ENCODE results near the gene GLRX.
"Not testable (repeated sequence)": the region's sequence is repeated elsewhere in the genome, so short reads cannot be mapped to it uniquely, and the experiment has no call there.

Gene GLRX

GRCh38 chr5:95852567-95852966 is 30.0 kb upstream of the GLRX start:
- Histone ChIP-seq H3K9me3 (ENCODE audit: control insufficient read depth in 1 of 2, low read length in 2 of 2) (no peaks in the 10 kb centered on the region), H3K36me3 (ENCODE audit: control insufficient read depth in 1 of 2, insufficient read depth in 2 of 2, low read length in 2 of 2) (no peaks in the 10 kb centered on the region), H3K9ac (ENCODE audit: low read depth in 1 of 2, low read length in 2 of 2) (no peak overlapping the region), H3K27ac (ENCODE audit: low read depth, low read length) (no peak overlapping the region), H3K4me3 (ENCODE audit: low read depth in 1 of 2, low read length in 2 of 2) (no peak overlapping the region), H3K27me3 (ENCODE audit: control insufficient read depth in 1 of 2, insufficient read depth in 2 of 2, low read length in 2 of 2) (no peaks in the 10 kb centered on the region), H3K4me1 (ENCODE audit: control insufficient read depth in 1 of 2, insufficient read depth in 2 of 2, low read length in 2 of 2) (peaks cover 2 to 6% of the 10 kb centered on the region in 2 donors)

GRCh38 chr5:95851141-95851540 is 28.6 kb upstream of the GLRX start:
- H3K27ac ChIP-seq (ENCODE audit: low read depth, low read length); H3K4me1 ChIP-seq (ENCODE audit: control insufficient read depth in 1 of 2, insufficient read depth in 2 of 2, low read length in 2 of 2); H3K36me3 ChIP-seq (ENCODE audit: control insufficient read depth in 1 of 2, insufficient read depth in 2 of 2, low read length in 2 of 2); H3K9ac ChIP-seq (ENCODE audit: low read depth in 1 of 2, low read length in 2 of 2); H3K27me3 ChIP-seq (ENCODE audit: control insufficient read depth in 1 of 2, insufficient read depth in 2 of 2, low read length in 2 of 2); H3K9me3 ChIP-seq (ENCODE audit: control insufficient read depth in 1 of 2, low read length in 2 of 2); H3K4me3 ChIP-seq (ENCODE audit: low read depth in 1 of 2, low read length in 2 of 2): not testable (repeated sequence)

DNA sequence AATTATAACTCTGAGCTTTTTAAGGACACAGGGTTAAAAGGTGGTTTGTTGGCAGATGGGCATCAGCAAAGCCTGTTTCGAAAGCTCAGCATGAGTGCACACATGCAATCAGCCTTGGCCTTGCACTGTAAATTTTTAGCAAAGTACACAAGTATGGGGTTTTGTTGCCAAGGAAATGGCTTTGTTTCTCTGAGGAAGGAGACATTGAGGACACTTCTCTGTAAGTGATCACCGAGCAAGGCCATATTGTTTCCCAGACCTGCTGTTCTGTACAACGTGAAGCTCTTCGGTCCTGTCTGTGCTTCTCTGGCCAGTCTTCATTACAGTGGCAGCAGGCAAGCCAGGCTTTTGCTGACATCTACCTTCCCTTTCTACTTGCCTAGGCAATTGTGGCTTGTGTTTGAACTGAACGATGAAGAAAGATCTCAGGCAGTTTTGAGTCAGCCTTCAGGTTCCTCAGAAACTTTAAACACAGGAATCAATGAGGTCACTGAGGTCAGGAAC is 27.9 kb upstream of the GLRX start:
- no peaks in the 10 kb centered on the region for H3K36me3 ChIP-seq (ENCODE audit: control insufficient read depth in 1 of 2, insufficient read depth in 2 of 2, low read length in 2 of 2)
- peak overlapping the region; percentile 5 for H3K27ac ChIP-seq (ENCODE audit: low read depth, low read length)
- H3K27me3 ChIP-seq (ENCODE audit: control insufficient read depth in 1 of 2, insufficient read depth in 2 of 2, low read length in 2 of 2) = no peaks in the 10 kb centered on the region
- no peaks in the 10 kb centered on the region for H3K9me3 ChIP-seq (ENCODE audit: control insufficient read depth in 1 of 2, low read length in 2 of 2)
- H3K9ac ChIP-seq (ENCODE audit: low read depth in 1 of 2, low read length in 2 of 2) = no peak overlapping the region
- H3K4me1 ChIP-seq (ENCODE audit: control insufficient read depth in 1 of 2, insufficient read depth in 2 of 2, low read length in 2 of 2) = no peaks in the 10 kb centered on the region
- H3K4me3 ChIP-seq (ENCODE audit: low read depth in 1 of 2, low read length in 2 of 2) = no peak overlapping the region

- Histone ChIP-seq H3K4me1 (ENCODE audit: control insufficient read depth in 1 of 2, insufficient read depth in 2 of 2, low read length in 2 of 2) (peaks cover 0 to 4% of the 10 kb centered on the region in 2 donors), H3K36me3 (ENCODE audit: control insufficient read depth in 1 of 2, insufficient read depth in 2 of 2, low read length in 2 of 2) (no peaks in the 10 kb centered on the region), H3K9ac (ENCODE audit: low read depth in 1 of 2, low read length in 2 of 2) (no peak overlapping the region), H3K9me3 (ENCODE audit: control insufficient read depth in 1 of 2, low read length in 2 of 2) (no peaks in the 10 kb centered on the region), H3K27ac (ENCODE audit: low read depth, low read length) (no peak overlapping the region), H3K27me3 (ENCODE audit: control insufficient read depth in 1 of 2, insufficient read depth in 2 of 2, low read length in 2 of 2) (no peaks in the 10 kb centered on the region), H3K4me3 (ENCODE audit: low read depth in 1 of 2, low read length in 2 of 2) (no peak overlapping the region)
Measured at GRCh38 chr5:95848701-95849100, 26.2 kb upstream of the GLRX start.

DNA sequence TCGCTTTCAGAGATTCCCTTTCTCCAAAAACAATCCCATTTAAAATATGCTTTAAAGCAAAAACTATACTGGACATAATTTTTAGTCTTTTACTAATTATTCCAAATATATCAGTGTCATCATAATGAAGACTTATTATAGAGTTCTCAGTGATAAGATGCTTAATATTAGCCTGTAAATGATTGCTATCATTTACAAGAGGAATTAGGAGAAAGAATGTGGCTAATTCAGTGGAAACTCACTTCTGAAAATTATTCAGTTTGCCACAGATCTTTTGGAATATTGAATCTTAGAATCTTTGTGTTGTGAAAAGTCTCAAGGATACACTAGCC is 24.7 kb upstream of the GLRX start:
- H3K36me3 ChIP-seq (ENCODE audit: control insufficient read depth in 1 of 2, insufficient read depth in 2 of 2, low read length in 2 of 2) = no peaks in the 10 kb centered on the region
- no peaks in the 10 kb centered on the region for H3K27me3 ChIP-seq (ENCODE audit: control insufficient read depth in 1 of 2, insufficient read depth in 2 of 2, low read length in 2 of 2)
- peak overlapping the region in 1 of 2 donors; percentile 29 for H3K9ac ChIP-seq (ENCODE audit: low read depth in 1 of 2, low read length in 2 of 2)
- H3K9me3 ChIP-seq (ENCODE audit: control insufficient read depth in 1 of 2, low read length in 2 of 2) = no peaks in the 10 kb centered on the region
- H3K4me3 ChIP-seq (ENCODE audit: low read depth in 1 of 2, low read length in 2 of 2) = no peak overlapping the region
- H3K27ac ChIP-seq (ENCODE audit: low read depth, low read length) = no peak overlapping the region
- peaks cover 8 to 10% of the 10 kb centered on the region in 2 donors for H3K4me1 ChIP-seq (ENCODE audit: control insufficient read depth in 1 of 2, insufficient read depth in 2 of 2, low read length in 2 of 2)

DNA sequence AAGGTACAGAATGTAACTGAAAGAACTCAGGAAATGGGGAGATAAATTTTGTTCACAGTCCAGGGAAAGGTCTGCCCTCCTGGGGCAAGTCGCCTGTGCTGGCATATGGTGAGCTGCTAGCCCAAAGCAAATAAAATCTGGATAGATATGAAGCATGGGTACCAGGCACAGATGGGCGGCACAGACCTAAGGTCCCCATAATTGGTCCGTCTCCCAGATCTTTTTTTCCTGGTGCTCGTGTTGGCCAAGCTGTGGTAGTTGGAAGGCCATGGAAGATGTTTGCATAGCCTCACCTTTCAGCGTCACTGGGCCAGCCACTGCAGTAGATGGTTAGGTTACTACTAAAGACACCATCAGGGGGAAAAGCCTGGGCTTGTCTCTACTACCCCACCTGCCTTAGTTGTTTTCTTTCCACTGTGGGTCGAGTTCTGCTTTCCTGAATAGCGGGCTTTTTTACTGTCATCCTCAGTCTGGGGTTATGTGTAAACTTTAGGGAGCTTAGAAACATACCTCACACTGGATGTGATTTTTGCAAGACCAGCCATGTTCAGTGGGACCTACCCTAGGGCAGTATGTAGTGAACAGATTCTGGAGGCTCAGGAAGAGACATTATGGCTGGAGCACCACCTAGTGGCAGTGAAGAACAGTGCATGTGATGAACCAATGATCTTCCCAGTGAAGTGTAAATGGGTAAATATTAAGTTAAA is 24.2 kb upstream of the GLRX start:
- H3K9ac ChIP-seq (ENCODE audit: low read depth in 1 of 2, low read length in 2 of 2) = peak overlapping the region in 1 of 2 donors; percentile 29
- H3K4me1 ChIP-seq (ENCODE audit: control insufficient read depth in 1 of 2, insufficient read depth in 2 of 2, low read length in 2 of 2) = peaks cover 8 to 10% of the 10 kb centered on the region in 2 donors
- H3K27ac ChIP-seq (ENCODE audit: low read depth, low read length) = no peak overlapping the region
- H3K9me3 ChIP-seq (ENCODE audit: control insufficient read depth in 1 of 2, low read length in 2 of 2) = no peaks in the 10 kb centered on the region
- H3K27me3 ChIP-seq (ENCODE audit: control insufficient read depth in 1 of 2, insufficient read depth in 2 of 2, low read length in 2 of 2) = no peaks in the 10 kb centered on the region
- H3K36me3 ChIP-seq (ENCODE audit: control insufficient read depth in 1 of 2, insufficient read depth in 2 of 2, low read length in 2 of 2) = no peaks in the 10 kb centered on the region
- no peak overlapping the region for H3K4me3 ChIP-seq (ENCODE audit: low read depth in 1 of 2, low read length in 2 of 2)

- Histone ChIP-seq H3K4me1 (ENCODE audit: control insufficient read depth in 1 of 2, insufficient read depth in 2 of 2, low read length in 2 of 2) (peaks cover 8 to 10% of the 10 kb centered on the region in 2 donors), H3K9ac (ENCODE audit: low read depth in 1 of 2, low read length in 2 of 2) (no peak overlapping the region), H3K4me3 (ENCODE audit: low read depth in 1 of 2, low read length in 2 of 2) (no peak overlapping the region), H3K27ac (ENCODE audit: low read depth, low read length) (no peak overlapping the region), H3K36me3 (ENCODE audit: control insufficient read depth in 1 of 2, insufficient read depth in 2 of 2, low read length in 2 of 2) (no peaks in the 10 kb centered on the region), H3K9me3 (ENCODE audit: control insufficient read depth in 1 of 2, low read length in 2 of 2) (no peaks in the 10 kb centered on the region), H3K27me3 (ENCODE audit: control insufficient read depth in 1 of 2, insufficient read depth in 2 of 2, low read length in 2 of 2) (no peaks in the 10 kb centered on the region)
Measured at GRCh38 chr5:95845391-95845790, 22.9 kb upstream of the GLRX start.

- Histone ChIP-seq H3K27me3 (ENCODE audit: control insufficient read depth in 1 of 2, insufficient read depth in 2 of 2, low read length in 2 of 2) (no peaks in the 10 kb centered on the region), H3K9me3 (ENCODE audit: control insufficient read depth in 1 of 2, low read length in 2 of 2) (no peaks in the 10 kb centered on the region), H3K4me1 (ENCODE audit: control insufficient read depth in 1 of 2, insufficient read depth in 2 of 2, low read length in 2 of 2) (peaks cover 8 to 10% of the 10 kb centered on the region in 2 donors), H3K9ac (ENCODE audit: low read depth in 1 of 2, low read length in 2 of 2) (no peak overlapping the region), H3K36me3 (ENCODE audit: control insufficient read depth in 1 of 2, insufficient read depth in 2 of 2, low read length in 2 of 2) (no peaks in the 10 kb centered on the region), H3K4me3 (ENCODE audit: low read depth in 1 of 2, low read length in 2 of 2) (no peak overlapping the region), H3K27ac (ENCODE audit: low read depth, low read length) (no peak overlapping the region)
Measured at GRCh38 chr5:95843733-95844223, 21.3 kb upstream of the GLRX start.

DNA sequence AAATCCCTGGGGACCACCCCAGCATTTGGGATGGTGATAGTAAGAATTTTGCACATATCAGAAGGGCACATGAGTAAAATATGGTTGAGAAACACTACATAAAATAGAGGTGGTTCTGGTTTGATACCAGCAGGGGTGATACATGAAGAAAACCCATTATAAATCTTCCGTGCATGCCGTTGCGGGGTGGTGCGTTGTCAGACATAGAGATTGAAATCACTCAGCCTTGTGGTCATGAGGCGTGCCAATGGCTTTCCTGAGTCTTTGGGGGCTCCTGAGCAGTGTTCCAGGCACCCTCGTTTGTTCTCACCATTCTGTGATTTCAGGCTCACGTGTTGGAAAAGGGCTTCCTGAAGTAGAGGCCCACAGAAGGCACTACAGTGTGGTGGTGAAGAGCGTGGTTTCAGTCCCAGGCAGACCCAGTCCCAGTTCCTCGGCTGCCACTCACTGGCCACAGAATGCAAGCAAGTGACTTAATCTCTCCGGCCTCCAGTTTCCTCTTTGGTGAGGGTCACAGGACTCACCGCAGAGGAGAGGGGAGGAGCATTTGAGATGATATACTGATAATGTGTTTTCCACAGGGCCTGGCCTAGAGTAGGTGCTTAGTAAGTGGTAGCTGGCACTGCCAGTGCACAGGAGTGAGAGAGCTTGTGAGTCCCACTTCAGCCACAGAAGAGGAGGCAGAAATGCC is 20.5 kb upstream of the GLRX start:
- Histone ChIP-seq H3K4me3 (ENCODE audit: low read depth in 1 of 2, low read length in 2 of 2) (no peak overlapping the region), H3K9ac (ENCODE audit: low read depth in 1 of 2, low read length in 2 of 2) (no peak overlapping the region), H3K4me1 (ENCODE audit: control insufficient read depth in 1 of 2, insufficient read depth in 2 of 2, low read length in 2 of 2) (peaks cover 8 to 10% of the 10 kb centered on the region in 2 donors), H3K27me3 (ENCODE audit: control insufficient read depth in 1 of 2, insufficient read depth in 2 of 2, low read length in 2 of 2) (no peaks in the 10 kb centered on the region), H3K9me3 (ENCODE audit: control insufficient read depth in 1 of 2, low read length in 2 of 2) (no peaks in the 10 kb centered on the region), H3K27ac (ENCODE audit: low read depth, low read length) (no peak overlapping the region), H3K36me3 (ENCODE audit: control insufficient read depth in 1 of 2, insufficient read depth in 2 of 2, low read length in 2 of 2) (no peaks in the 10 kb centered on the region)

DNA sequence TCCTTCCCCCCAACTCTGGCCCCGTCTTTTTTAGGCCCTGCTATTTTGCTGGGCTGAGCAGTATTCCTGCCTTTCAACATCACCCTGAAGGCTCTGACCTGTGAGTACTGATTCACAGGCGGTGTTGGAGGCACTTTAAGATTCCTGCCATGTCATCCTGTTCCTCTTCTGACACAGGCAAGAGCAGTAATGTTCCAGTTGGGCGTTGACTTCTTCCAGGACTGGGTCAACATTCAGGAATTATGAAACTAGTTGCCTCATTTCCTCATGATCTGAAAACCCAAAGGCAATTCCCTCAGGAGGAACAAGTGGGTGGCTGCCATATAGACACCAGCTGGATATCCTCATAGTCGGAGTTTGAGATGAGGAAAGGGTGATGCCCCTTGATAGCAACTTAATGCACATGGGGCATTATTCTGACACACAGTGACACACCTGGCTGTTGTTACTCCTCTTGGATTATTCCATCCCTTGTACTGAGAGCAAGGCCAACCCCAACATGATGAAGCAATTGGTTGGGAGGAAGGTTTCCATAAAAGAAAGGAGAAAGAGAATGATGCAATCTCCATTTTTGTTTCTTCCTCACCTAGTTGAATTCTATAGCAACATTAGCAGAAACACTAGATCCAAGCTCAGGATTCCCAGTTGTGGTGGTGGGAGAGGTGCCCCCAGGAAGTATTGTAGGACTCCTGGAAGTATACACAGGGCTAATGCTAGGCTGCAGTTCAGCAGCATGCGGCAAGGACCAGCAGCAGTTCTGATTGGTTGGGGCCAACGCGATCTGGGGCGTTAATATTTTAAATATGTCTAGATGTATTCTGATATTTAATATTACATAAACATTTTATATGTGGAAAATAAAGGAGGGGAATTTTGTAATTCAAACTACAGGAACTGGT is 19.6 kb upstream of the GLRX start:
- no peaks in the 10 kb centered on the region for H3K9me3 ChIP-seq (ENCODE audit: control insufficient read depth in 1 of 2, low read length in 2 of 2)
- no peak overlapping the region for H3K9ac ChIP-seq (ENCODE audit: low read depth in 1 of 2, low read length in 2 of 2)
- H3K27ac ChIP-seq (ENCODE audit: low read depth, low read length) = no peak overlapping the region
- H3K4me3 ChIP-seq (ENCODE audit: low read depth in 1 of 2, low read length in 2 of 2) = no peak overlapping the region
- peaks cover 8 to 10% of the 10 kb centered on the region in 2 donors for H3K4me1 ChIP-seq (ENCODE audit: control insufficient read depth in 1 of 2, insufficient read depth in 2 of 2, low read length in 2 of 2)
- H3K27me3 ChIP-seq (ENCODE audit: control insufficient read depth in 1 of 2, insufficient read depth in 2 of 2, low read length in 2 of 2) = no peaks in the 10 kb centered on the region
- H3K36me3 ChIP-seq (ENCODE audit: control insufficient read depth in 1 of 2, insufficient read depth in 2 of 2, low read length in 2 of 2) = no peaks in the 10 kb centered on the region
